Stimulated activated CD4-positive, alpha-beta T cell treated with anti-CD3 and anti-CD28 coated beads, TNF-alpha, amount 100 ng/mL, for 4 hours (primary cell): ENCODE results near the gene BRSK1.

ENCODE experiments used
- DNase-seq, 3 experiments: peaks; one replicate each; pipeline ENCODE4 v3.0.0-alpha.2; 2020; ENCODE audit warnings: low read depth in 3 of 3

The BRSK1 gene

GRCh38 chr19:55273978-55274707 lies 9.7 kb upstream of the BRSK1 start:
- DNase-seq: no peak

DNA sequence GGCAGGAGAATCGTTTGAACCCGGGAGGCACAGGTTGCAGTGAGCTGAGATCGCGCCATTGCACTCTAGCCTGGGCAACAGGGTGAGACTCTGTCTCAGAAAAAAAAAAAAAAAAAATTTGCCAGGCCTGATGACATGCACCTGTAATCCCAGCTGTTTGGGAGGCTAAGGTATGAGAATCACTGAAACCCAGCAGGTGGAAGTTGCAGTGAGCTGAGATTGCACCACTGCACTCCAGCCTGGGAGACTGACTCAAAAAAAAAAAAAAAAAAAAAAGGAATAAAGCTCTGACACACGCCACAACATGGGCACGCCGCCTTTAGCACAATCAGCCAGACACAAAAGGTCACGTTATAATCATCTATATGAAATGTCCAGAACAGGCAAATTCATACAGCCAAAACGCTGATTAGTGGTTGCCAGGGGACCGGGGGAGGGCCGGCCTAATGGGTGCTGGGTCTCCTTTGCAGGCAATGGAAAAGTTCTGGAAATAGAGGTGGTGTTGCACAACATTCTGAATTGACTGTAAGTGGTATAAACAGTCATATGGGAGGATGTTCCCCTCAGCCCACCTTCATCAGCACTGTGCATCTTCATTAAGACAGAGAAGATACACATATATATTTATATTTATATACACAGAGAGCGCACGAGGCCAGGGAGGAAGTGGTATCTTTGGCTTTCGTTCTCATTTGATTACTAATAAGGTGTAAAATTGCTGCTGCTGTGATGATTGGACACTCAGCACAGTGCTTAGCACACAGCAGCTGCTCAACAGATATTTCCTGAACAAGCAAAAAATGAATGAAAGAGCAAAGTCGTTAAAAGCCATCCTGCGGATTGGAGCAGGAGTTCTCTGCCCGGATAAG lies 7.7 kb upstream of the BRSK1 start:
- DNase-seq: no peak

GRCh38 chr19:55276720-55277430 lies 6.9 kb upstream of the BRSK1 start:
- no peak for DNase-seq

DNA sequence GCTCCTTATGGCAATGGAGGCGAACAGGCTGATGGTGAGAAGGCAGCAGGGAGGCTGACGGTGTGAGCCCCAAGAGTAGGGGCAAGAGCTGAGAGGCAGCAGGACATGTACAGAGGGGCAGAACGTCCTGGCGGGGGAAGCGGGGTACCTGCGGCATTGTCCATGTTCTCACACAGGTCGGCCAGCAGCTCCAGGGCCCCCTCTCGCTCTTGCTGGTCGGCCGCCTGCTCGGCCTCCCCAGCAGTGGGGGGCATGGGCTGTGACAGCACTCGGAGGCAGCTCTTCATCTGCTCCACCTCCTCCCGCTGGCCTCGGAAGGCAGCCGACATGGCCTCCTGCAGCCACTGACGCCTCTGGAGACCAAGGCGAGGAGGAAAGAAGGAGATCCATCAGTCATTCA lies 6.3 kb upstream of the BRSK1 start:
- no peak for DNase-seq

GRCh38 chr19:55278391-55279135 lies 5.2 kb upstream of the BRSK1 start:
- DNase-seq: no peak

DNA sequence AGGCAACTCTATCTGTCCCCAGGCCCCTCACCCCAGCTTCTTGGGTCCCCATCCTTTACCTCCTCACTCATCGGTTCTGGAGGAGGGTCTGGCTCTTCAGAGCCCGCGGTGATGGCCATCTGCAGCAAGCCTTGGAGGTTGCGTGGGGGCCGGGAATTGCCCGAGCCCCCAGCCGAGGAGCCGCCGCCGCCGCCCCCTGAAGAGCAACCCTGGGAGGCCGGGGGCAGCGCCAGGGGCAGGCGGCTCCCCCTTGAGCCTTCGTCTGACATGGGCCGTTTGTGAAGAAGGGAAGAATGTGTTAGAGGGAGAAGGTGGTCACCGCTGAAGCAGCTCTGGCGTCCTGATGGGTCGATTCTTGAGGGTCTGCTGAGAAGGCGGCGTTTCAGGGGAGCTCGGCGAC lies 4.5 kb upstream of the BRSK1 start:
- no peak for DNase-seq

DNA sequence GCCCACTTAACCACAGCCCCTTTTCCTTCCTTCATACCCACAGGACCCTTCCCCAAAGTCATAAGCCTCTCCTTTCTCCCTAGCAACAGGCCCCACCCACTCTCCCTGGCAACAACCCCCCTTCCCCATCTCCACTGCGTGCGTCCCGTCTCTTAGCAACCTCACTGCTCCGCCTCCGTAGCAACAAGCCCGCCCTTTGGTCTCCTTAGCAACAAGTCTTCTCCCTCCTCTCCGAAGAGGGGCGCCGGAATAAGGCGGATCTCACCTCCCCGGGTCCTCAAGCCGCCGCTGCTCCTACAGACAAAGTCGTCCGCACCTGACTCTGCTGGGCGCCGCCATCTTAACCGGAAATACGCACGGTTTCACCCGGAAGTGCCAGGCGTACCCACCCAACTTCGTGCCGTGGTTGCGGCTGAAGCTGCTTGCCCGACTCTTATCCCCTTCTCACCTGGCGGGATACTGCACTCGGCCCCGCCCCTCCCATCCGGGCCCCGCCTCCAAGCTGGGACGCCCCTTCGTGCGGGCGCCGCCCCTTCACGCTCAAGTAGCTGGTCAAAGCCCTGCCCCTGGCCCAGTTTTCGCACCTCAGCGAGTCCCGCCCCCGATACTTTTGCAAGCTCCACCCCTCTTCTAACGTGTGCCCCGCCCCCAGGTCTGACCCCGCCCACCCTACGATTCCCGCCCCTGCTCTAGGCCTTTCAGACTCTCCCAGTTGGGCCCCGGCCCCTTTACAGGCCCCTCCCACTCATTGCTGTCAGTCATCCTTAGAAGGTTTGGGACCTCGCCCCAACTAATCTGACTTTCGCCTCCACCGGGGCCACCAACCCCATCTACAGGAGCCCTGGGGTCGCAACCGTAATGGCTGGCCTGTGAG lies 3.8 kb upstream of the BRSK1 start, which contains the start of gene HSPBP1:
TSS of gene HSPBP1 (minus strand) at position 341 of the 874 bp plus-strand sequence. CDS start 502 bp downstream, outside the sequence.
- peak; percentile 89 to 90 (median 89) for DNase-seq

- DNase-seq: no peak
Measured at GRCh38 chr19:55284405-55285058, 735 bp downstream of the BRSK1 start.

- DNase-seq: no peak
Measured at GRCh38 chr19:55285229-55285890, 1.6 kb downstream of the BRSK1 start.

DNA sequence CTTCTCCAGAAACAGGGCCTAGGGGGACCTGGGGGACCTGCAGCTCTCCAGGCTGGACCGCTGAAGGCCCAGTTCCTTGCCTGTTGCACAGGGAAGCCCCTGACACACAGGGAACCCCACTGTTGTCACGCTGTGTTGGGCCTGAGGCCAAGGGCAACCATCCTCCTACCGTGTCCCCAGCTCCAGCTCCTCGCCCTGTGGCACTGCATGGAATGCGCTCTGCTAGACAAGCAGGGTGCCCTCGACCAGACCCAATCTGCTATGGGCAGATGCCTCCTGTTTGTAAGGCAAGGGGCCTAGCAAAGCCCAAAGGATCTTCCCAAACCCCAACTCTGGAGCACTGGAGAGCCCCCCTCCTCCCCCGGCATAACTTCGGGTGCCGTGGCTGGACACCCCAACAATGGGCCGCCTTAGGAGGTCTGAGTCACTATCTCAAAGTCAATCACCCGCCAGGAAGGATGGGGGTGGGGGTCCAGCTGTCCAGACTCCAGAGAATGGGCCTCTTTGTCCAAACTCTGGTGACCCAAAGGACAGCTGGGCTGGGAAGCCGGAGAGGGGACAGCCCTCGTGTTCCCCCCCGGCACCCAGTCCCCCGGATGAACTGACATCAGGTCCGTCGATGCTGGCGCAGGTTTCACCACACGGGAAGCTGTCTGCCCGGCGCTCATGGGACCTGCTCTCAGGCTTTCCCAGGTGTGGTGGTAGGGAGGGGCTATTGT lies 3.7 kb downstream of the BRSK1 start:
- no peak for DNase-seq

GRCh38 chr19:55289117-55289796 lies 5.5 kb downstream of the BRSK1 start:
- DNase-seq: no peak

DNA sequence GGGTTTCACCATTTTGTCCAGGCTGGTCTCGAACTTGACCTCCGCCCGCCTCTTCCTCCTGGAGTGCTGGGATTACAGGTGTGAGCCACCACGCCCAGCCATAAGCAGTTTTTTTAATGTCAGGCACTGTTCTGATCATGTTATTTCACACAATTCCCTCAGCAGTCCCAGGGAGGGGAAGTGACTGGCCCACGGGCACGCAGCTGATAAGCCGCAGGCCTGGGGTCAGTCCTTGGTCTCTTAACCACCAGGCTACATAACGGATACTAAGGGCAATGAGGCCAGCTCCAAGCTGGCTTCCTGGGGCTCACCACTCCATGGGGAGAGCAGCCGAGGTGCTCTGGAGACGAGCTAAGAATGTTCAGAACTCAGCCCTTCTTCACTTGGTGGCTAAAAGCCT lies 13.5 kb downstream of the BRSK1 start:
- DNase-seq: no peak

GRCh38 chr19:55299991-55300390 lies 16.2 kb downstream of the BRSK1 start:
- no peak for DNase-seq

DNA sequence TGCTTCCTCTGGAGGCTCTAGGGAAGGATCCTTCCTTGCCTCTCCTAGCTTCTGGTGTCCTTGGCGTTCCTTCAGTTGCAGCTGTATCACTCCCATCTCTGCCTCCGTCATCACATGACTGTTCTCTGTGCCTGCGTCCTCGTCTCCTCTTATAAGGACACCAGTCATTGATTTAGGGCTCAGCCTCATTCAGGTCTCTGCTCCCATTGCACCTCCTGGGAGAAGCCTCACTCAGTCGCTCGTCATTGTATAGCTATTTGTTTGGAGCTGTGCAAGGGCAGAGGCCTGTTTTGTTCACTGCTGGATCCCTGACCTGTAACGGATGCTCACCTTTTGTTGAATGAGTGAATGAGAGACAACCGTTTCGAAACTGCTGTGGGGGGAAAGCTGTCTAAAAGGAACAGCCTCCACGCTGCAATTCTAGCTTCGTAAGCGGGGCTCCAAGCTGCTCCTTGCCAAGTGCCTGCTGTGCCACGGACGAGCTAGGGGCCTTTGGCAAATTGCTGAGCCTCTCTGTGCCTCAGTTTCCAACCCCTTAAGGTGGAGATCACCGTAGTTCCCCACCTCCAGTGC lies 17.2 kb downstream of the BRSK1 start:
- DNase-seq: no peak

- peak; percentile 90 to 98 (median 91) for DNase-seq
Measured at GRCh38 chr19:55301459-55302317, 17.9 kb downstream of the BRSK1 start.

- no peak for DNase-seq
Measured at GRCh38 chr19:55302318-55302703, 18.5 kb downstream of the BRSK1 start.

- no peak for DNase-seq
Measured at GRCh38 chr19:55303477-55303876, 19.7 kb downstream of the BRSK1 start.
